Smooth muscle cell (in vitro differentiated cells): Measurements from ENCODE around the gene ZDHHC14. TPM values are rescaled to one million over a fixed set of nuclear protein-coding genes. Genes with fewer than 3 reads are reported as not detected.

Experiments used
- DNase-seq: peaks from one replicate; lab custom pipeline; 2025; ENCODE audit not compliant: unreplicated experiment; lab: John Stamatoyannopoulos, UW
- H2AFZ ChIP-seq: fragments of 200-600 bp; sonication (generic); 2 replicates; pipeline ENCODE4 v1.6.0; 2016; ENCODE audit warnings: antibody characterized with exemption, low read depth, mild to moderate bottlenecking
- H3F3A ChIP-seq: fragments of 200-600 bp; sonication (generic); 2 replicates; pipeline ENCODE4 v1.6.0; 2017; ENCODE audit warnings: antibody characterized with exemption, low read depth
- H3K27ac ChIP-seq: fragments of 200-600 bp; sonication (generic); 2 replicates; pipeline ENCODE4 v1.5.1; 2016; ENCODE audit warnings: low read depth, mild to moderate bottlenecking
- H3K27me3 ChIP-seq: fragments of 200-600 bp; sonication (generic); 2 replicates; pipeline ENCODE4 v1.6.1; 2016; ENCODE audit warnings: low read depth, mild to moderate bottlenecking
- H3K36me3 ChIP-seq: fragments of 200-600 bp; sonication (generic); 2 replicates; pipeline ENCODE4 v1.5.1; 2016; ENCODE audit warnings: low read depth
- H3K4me1 ChIP-seq: fragments of 200-600 bp; sonication (generic); 2 replicates; pipeline ENCODE4 v1.5.1; 2016; ENCODE audit warnings: low read depth
- H3K4me2 ChIP-seq: fragments of 200-600 bp; sonication (generic); 2 replicates; pipeline ENCODE4 v1.6.0; 2016; ENCODE audit warnings: mild to moderate bottlenecking
- H3K4me3 ChIP-seq: fragments of 200-600 bp; sonication (generic); 2 replicates; pipeline ENCODE4 v1.5.1; 2016; ENCODE audit warnings: mild to moderate bottlenecking
- H3K79me2 ChIP-seq: fragments of 200-600 bp; sonication (generic); 2 replicates; pipeline ENCODE4 v1.6.0; 2016; ENCODE audit warnings: low read depth, mild to moderate bottlenecking
- H3K9ac ChIP-seq: fragments of 200-600 bp; sonication (generic); 2 replicates; pipeline ENCODE4 v1.6.0; 2016; ENCODE audit warnings: low read depth
- H3K9me3 ChIP-seq: fragments of 200-600 bp; sonication (generic); replicated peaks from 2 replicates; pipeline ENCODE4 v1.5.1; 2016; ENCODE audit warnings: low read depth
- H4K20me1 ChIP-seq: fragments of 200-600 bp; sonication (generic); 2 replicates; pipeline ENCODE4 v1.6.0; 2016; ENCODE audit warnings: low read depth
- CTCF ChIP-seq: fragments of 200-600 bp; sonication (generic); IDR thresholded peaks from 2 replicates; pipeline ENCODE4 v1.5.1; 2017; ENCODE audit warnings: borderline replicate concordance, mild to moderate bottlenecking, antibody characterized with exemption; ENCODE audit not compliant: insufficient read depth, poor library complexity, severe bottlenecking
- WGBS: methylation state at CpG from one replicate; pipeline ENCODE4 v1.1.7; 2016; ENCODE audit warnings: low lambda C conversion rate; 5-methylcytosine and 5-hydroxymethylcytosine counted together
- polyA plus RNA-seq: library from polyadenylated mRNA; unstranded; fragments of >200 nt; fragmentation: Nextera tagmentation; extraction: Ambion mirVana; gene quantifications from 2 replicates; pipeline ENCODE4 v1.2.1, GENCODE V29; 2016
- total RNA-seq: library from RNA; depleted of rRNA; stranded (reverse); fragments of >200 nt; gene quantifications from 2 replicates; pipeline ENCODE4 v1.2.3, GENCODE V29; 2014

ZDHHC14 gene
- total and polyA plus RNA-seq, 2 experiments from 2014 or later: 1.3 to 1.6 TPM

GRCh38 chr6:157712585-157713295 lies 331.8 kb downstream of the ZDHHC14 start:
- H2AFZ ChIP-seq: no peak overlapping the region
- no peaks in the 10 kb centered on the region for H4K20me1 ChIP-seq
- H3K27me3 ChIP-seq: no peaks in the 10 kb centered on the region

GRCh38 chr6:157713451-157714152 lies 332.6 kb downstream of the ZDHHC14 start:
- no peak overlapping the region for H3K4me3 ChIP-seq
- H3K9me3 ChIP-seq: no peaks in the 10 kb centered on the region
- no peaks in the 10 kb centered on the region for H3K27me3 ChIP-seq
- no peaks in the 10 kb centered on the region for H4K20me1 ChIP-seq
- no peak for DNase-seq
- no peak overlapping the region for H2AFZ ChIP-seq
- H3K4me2 ChIP-seq: no peak overlapping the region
- H3K79me2 ChIP-seq: no peaks in the 10 kb centered on the region
- 98% methylated on average over 12 of the region's 12 CpGs for WGBS
- no peak overlapping the region for H3K9ac ChIP-seq
- no peaks in the 10 kb centered on the region for H3K36me3 ChIP-seq
- peaks cover 14% of the 10 kb centered on the region for H3K4me1 ChIP-seq
- H3F3A ChIP-seq: no peaks in the 10 kb centered on the region
- TF ChIP-seq CTCF: no peak
- H3K27ac ChIP-seq: no peak overlapping the region

More at GRCh38 chr6:157712585-157713295, 331.8 kb downstream of the ZDHHC14 start:
- Histone ChIP-seq H3K9me3 (no peaks in the 10 kb centered on the region), H3K27ac (no peak overlapping the region), H3K4me3 (no peak overlapping the region), H3K4me1 (peaks cover 14% of the 10 kb centered on the region), H3K9ac (no peak overlapping the region), H3K4me2 (no peak overlapping the region), H3K36me3 (no peaks in the 10 kb centered on the region), H3F3A (no peaks in the 10 kb centered on the region), H3K79me2 (no peaks in the 10 kb centered on the region)
- 81% methylated on average over 8 of the region's 8 CpGs for WGBS
- no peak for TF ChIP-seq CTCF
- no peak for DNase-seq

GRCh38 chr6:157714153-157714490 lies 333.1 kb downstream of the ZDHHC14 start:
- H3K27ac ChIP-seq: no peak overlapping the region
- H3K79me2 ChIP-seq: no peaks in the 10 kb centered on the region
- H3F3A ChIP-seq: no peaks in the 10 kb centered on the region
- no peak for TF ChIP-seq CTCF
- H3K36me3 ChIP-seq: no peaks in the 10 kb centered on the region
- no peaks in the 10 kb centered on the region for H3K27me3 ChIP-seq
- H3K9me3 ChIP-seq: no peaks in the 10 kb centered on the region
- no peak overlapping the region for H3K4me2 ChIP-seq
- H3K4me3 ChIP-seq: no peak overlapping the region
- WGBS: 83% methylated on average over 1 of the region's 1 CpG
- H4K20me1 ChIP-seq: no peaks in the 10 kb centered on the region
- no peak overlapping the region for H3K9ac ChIP-seq
- peaks cover 14% of the 10 kb centered on the region for H3K4me1 ChIP-seq
- DNase-seq: no peak
- H2AFZ ChIP-seq: no peak overlapping the region
